Activated CD4-positive, alpha-beta T cell treated with anti-CD3 and anti-CD28 coated beads, Interleukin-2, amount 10 ng/mL, durations not matched to agents 24 days and 14 days (primary cell): ENCODE results near the gene DLGAP5. TPM values are rescaled to one million over a fixed set of nuclear protein-coding genes. Genes with fewer than 3 reads are reported as not detected.

ENCODE experiments used
- DNase-seq: peaks from one replicate; pipeline ENCODE4 v3.0.0; 2022
- H3K27ac Mint-ChIP-seq: one replicate; pipeline ENCODE4 v1.8.0; 2022; ENCODE audit warnings: mild to moderate bottlenecking, mixed read lengths
- H3K27me3 Mint-ChIP-seq: one replicate; pipeline ENCODE4 v1.8.0; 2022; ENCODE audit warnings: mixed read lengths
- H3K36me3 Mint-ChIP-seq: one replicate; pipeline ENCODE4 v1.8.0; 2022; ENCODE audit warnings: low read depth, mild to moderate bottlenecking, mixed read lengths
- H3K4me1 Mint-ChIP-seq: one replicate; pipeline ENCODE4 v1.8.0; 2021; ENCODE audit warnings: mixed read lengths
- H3K4me3 Mint-ChIP-seq: one replicate; pipeline ENCODE4 v1.8.0; 2022; ENCODE audit warnings: mild to moderate bottlenecking, moderate library complexity, mixed read lengths
- H3K9me3 Mint-ChIP-seq: one replicate; pipeline ENCODE4 v1.8.0; 2021; ENCODE audit warnings: mixed read lengths
- intact Hi-C: fragments of 100-400 bp; cut with micrococcal nuclease; formaldehyde crosslinking; loops from one replicate; pipeline ENCODE4 v1.15.1; 2023
- total RNA-seq: library from RNA; stranded (reverse); gene quantifications from 2 replicates; pipeline ENCODE4 v1.2.3, GENCODE V29; 2022

DLGAP5 gene
- total RNA-seq, 1 donor from 2014 or later = 28.7 TPM

DNA sequence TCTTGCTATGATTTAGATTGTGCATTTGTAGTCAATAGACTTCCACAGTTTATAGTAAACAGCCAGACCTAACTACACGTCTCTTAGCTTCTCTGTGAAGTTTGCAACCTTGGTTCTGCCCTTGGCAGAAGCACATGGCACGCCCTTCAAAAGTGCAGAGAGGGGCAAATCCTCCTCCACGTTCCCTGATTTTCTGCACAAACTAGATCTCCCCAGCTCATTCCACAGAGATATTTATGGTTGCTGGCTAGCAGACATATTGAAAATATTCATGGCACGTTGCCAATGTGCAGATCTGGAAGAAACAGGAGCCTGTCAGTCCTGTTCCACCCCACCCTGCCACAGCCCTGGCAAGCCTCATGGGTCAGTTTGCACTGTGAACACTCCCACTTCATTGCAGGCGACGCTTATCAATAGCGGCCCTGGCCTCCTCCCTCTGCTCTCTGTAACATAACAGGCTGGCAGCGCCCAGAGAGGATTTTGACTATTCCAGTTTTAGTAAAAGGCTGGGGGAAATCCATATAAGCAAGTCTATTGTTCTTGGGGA, 68.9 kb downstream of the DLGAP5 start:
- DNase-seq = no peak
- H3K27ac Mint-ChIP-seq = no peak overlapping the region
- peaks cover 18% of the 10 kb centered on the region for H3K4me1 Mint-ChIP-seq
- intact Hi-C loops = no loop called here
- H3K27me3 Mint-ChIP-seq = peaks cover 30% of the 10 kb centered on the region
- H3K9me3 Mint-ChIP-seq = no peaks in the 10 kb centered on the region
- H3K4me3 Mint-ChIP-seq = no peak overlapping the region
- H3K36me3 Mint-ChIP-seq = no peaks in the 10 kb centered on the region

DNA sequence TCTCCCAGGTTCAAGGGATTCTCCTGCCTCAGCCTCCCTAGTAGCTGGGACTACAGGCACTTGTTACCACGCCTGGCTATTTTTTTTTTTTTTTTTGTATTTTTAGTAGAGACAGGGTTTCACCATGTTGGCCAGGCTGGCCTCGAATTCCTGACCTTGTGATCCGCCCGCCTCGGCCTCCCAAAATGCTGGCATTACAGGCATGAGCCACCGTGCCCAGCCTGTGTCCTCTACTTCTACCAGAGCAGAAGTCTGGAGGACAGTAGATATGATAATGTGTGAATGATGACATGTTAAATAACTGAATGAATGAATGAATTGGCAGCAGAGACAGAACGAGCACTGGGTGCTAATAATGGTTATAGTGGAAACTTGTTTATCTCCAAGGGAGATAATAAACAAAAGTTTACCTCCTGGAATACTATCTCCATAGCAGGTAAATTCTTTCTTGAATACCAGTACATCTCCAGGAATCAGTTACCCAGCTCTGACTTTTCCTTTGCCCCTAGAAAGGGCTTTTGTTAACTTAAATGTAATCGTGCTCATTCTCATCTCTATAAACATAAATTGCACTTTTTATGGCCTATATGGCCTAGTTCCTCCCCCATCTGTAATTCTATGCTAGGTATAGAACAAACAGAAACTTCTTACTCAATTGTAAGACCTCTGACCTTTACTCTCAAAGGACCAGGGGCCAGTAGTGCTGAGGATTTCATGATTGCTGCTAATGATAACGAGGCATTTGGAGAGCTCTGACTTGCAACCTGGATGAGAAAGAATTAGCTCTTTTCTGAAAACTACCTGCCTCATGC, 69.6 kb downstream of the DLGAP5 start:
- DNase-seq = no peak
- Mint-ChIP-seq H3K27ac (no peak overlapping the region), H3K27me3 (peaks cover 24% of the 10 kb centered on the region), H3K9me3 (no peaks in the 10 kb centered on the region), H3K36me3 (no peaks in the 10 kb centered on the region), H3K4me1 (peaks cover 16% of the 10 kb centered on the region), H3K4me3 (no peak overlapping the region)
- intact Hi-C loops = no loop called here

DNA sequence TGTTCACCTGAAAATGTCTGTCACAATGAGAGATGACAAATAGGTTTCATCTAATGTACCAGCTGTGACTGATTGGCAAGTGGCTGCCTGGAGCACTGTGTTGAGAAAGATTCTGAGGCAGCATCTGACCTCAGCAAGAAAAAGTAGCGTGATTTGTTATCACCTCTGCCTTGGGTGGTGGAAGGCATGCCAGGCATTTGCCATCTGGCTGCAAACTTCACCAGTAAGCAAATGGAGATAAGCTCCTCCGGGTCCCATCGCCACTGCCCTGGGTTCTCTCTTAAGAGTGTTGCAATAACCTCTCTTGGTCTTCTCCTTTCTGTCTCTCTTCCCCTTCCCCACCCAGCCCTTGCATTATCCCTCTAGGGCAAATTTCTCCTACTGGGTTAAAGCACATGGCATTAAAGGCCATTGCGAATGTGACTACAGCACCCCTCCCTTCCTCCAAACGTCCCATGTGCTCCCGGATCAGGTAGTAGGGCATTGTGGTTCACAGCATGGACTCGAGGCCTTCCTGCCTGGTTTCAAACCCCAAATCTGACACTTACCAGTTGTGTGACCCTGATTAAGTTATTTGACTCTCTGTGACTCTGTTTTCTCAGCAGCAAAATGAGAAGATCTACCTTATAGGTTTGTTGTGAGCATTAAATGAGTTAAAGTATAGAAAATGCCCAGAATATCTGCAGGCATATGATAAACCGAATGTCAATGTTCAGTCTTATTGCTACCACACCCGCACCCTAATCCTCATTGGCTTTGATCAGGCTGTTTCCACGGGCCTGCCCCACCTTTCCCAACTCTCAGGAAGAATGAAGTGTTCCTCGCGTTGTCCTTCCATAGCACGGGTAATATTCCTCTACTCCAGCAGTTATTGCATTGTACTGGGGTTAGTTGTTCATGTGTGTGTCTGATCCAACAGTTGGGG, 70.6 kb downstream of the DLGAP5 start:
- H3K36me3 Mint-ChIP-seq = no peaks in the 10 kb centered on the region
- H3K27ac Mint-ChIP-seq = no peak overlapping the region
- H3K4me3 Mint-ChIP-seq = no peak overlapping the region
- DNase-seq = no peak
- peaks cover 24% of the 10 kb centered on the region for H3K27me3 Mint-ChIP-seq
- H3K9me3 Mint-ChIP-seq = no peaks in the 10 kb centered on the region
- intact Hi-C loops = no loop called here
- H3K4me1 Mint-ChIP-seq = peaks cover 15% of the 10 kb centered on the region

DNA sequence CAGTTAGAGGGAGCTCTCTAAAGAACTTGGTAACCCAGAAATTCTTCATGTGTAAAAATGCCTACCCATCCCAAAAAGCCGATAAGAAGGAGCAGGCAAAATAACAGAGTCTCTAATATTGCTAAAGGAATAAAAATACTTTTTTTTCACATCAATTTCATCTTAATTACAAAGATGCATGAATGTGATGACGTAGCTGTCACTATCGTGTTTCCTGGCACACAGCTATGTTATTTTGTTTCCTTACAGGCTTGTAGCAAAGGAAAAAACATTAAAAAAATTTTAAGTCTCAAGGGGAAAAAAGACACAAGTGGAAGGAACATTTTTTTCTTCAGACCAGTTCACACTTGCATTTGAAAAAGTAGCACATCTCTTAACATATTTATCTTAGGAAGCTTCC, 72.6 kb downstream of the DLGAP5 start:
- peaks cover 20% of the 10 kb centered on the region for H3K27me3 Mint-ChIP-seq
- H3K4me3 Mint-ChIP-seq = no peak overlapping the region
- H3K4me1 Mint-ChIP-seq = peaks cover 4% of the 10 kb centered on the region
- H3K36me3 Mint-ChIP-seq = no peaks in the 10 kb centered on the region
- no peak overlapping the region for H3K27ac Mint-ChIP-seq
- intact Hi-C loops = no loop called here
- no peak for DNase-seq
- H3K9me3 Mint-ChIP-seq = no peaks in the 10 kb centered on the region

DNA sequence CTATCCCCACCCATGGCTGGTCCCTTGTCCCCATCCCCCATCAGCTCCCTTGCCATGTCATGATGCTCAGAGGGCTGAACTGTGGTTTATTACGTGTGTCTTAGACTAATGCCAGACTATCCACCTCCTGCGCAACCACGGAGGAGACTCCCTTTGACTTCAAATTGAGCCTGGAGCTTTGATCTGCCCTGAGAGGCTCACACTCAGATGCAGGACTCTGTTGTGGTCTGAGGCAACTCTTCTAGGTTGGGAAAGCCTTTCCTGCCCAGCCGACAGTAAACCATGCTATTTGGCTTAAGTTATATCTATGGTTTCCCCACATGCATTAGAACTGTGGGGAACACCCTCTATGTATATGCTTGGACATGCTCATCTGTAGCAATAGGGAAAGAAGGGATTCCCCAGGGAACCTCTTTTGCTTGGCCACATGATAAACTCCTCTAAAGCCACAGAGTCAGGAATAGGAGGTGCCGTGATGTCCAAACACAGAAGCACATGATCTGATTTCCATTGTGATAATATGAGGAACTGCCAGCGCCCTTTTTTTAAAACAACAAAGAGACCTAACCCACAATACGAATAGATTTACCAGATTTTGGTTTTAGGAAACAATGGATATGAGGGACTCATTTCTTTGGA, 73.5 kb downstream of the DLGAP5 start:
- Mint-ChIP-seq H3K4me3 (no peak overlapping the region), H3K27ac (no peak overlapping the region), H3K27me3 (peaks cover 23% of the 10 kb centered on the region), H3K4me1 (peaks cover 6% of the 10 kb centered on the region), H3K9me3 (no peaks in the 10 kb centered on the region), H3K36me3 (no peaks in the 10 kb centered on the region)
- intact Hi-C loops = no loop called here
- no peak for DNase-seq

DNA sequence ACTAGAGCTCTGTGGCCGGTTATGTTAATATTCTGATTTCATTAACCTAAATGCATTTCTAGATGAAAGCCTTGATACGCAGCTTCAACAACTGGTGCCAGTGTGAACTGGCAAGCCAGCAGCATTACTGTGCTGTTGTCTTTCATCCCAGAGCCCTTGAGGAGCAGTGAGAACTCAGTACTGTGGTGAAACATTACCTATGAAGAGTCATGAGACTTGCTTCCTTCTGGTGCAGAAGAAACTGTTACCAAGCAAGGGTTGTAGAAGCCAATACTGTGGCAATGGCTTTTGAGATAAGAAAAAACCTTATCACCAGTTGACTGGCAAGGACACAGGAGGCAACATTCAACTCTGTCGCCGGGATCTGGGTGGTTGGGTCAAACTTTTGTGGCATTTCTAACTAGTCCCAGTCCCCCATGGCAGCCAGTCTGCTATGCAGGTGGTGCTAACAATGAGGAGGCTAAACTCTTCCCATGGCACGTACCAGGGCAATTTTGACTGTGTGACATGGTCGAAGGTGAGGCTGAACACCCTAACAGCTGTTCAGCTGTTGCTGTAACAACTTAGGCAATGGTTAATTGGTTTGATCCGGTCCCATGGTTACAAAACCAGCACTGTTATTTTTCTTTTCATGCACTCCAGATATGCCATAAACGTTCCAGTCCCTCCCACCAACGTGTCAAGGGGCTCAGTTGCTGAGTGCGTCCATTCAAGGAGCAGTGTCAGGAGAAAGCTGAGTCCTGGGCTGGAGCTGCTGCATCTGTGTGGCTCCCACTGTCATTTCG, 74.9 kb downstream of the DLGAP5 start:
- H3K4me1 Mint-ChIP-seq = peaks cover 6% of the 10 kb centered on the region
- no peaks in the 10 kb centered on the region for H3K36me3 Mint-ChIP-seq
- no peak overlapping the region for H3K4me3 Mint-ChIP-seq
- DNase-seq = no peak
- H3K27ac Mint-ChIP-seq = no peak overlapping the region
- peaks cover 18% of the 10 kb centered on the region for H3K27me3 Mint-ChIP-seq
- intact Hi-C loops = no loop called here
- no peaks in the 10 kb centered on the region for H3K9me3 Mint-ChIP-seq

DNA sequence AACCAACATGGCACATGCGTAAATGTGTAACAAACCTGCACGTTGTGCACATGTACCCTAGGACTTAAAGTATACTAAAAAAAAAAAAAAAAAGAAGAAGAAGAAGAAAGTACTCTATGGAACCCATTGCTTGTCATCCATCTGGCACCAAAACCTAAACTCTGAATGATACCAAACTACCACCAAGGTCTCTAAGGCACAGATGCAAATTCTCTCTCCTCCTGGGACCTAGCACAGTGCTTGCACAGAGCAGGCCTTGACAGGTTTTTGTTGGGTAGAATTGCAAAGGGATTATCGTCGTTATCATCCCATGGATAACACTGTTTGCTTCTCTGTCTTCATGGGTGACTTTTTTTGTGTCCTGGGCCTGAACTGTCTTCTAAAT, 75.5 kb downstream of the DLGAP5 start:
- H3K9me3 Mint-ChIP-seq = no peaks in the 10 kb centered on the region
- intact Hi-C loops = no loop called here
- H3K4me1 Mint-ChIP-seq = peaks cover 6% of the 10 kb centered on the region
- no peaks in the 10 kb centered on the region for H3K36me3 Mint-ChIP-seq
- DNase-seq = no peak
- peaks cover 18% of the 10 kb centered on the region for H3K27me3 Mint-ChIP-seq
- no peak overlapping the region for H3K27ac Mint-ChIP-seq
- H3K4me3 Mint-ChIP-seq = no peak overlapping the region

DNA sequence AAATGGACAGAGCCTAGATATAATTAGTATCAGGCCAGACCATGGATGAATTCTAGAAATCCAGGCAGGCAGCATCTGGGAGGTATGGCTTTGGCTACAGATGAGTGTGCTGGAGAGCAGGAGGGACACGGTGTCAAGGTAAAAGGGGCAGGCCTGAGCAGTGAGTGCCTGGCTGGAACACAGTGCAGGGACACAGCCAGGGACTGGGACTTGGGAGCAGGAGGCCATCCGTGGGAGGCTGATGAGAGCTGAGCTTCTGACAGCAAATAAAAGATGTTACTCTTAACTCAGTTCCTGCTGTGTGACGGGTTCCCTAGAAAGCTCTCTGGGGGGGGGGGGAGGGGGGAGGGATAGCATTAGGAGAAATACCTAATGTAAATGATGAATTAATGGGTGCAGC, 75.9 kb downstream of the DLGAP5 start:
- H3K9me3 Mint-ChIP-seq = no peaks in the 10 kb centered on the region
- DNase-seq = no peak
- H3K36me3 Mint-ChIP-seq = no peaks in the 10 kb centered on the region
- H3K4me3 Mint-ChIP-seq = no peak overlapping the region
- intact Hi-C loops = no loop called here
- H3K4me1 Mint-ChIP-seq = peaks cover 6% of the 10 kb centered on the region
- H3K27me3 Mint-ChIP-seq = peaks cover 18% of the 10 kb centered on the region
- no peak overlapping the region for H3K27ac Mint-ChIP-seq

DNA sequence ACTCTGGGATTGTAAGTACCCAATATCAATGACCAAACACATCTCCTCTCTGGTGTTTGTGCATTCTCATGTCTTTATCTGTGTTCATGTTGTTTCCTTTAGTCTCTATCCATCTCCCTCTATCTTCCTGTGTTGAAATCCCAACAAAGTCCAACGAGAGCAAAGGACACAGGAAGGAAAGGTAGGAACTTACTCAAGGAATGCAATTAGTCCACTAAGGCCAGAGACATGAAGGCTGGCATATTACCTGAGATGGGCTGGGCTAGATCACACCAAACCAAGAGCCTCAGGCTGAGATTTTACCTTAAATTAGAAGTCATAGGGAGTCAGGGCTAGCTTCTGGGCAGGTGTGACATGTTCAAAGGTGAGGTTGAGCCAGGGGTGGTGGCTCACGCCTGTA, 76.7 kb downstream of the DLGAP5 start:
- Mint-ChIP-seq H3K4me3 (no peak overlapping the region), H3K9me3 (no peaks in the 10 kb centered on the region), H3K27me3 (peaks cover 12% of the 10 kb centered on the region), H3K36me3 (no peaks in the 10 kb centered on the region), H3K27ac (no peak overlapping the region), H3K4me1 (peaks cover 6% of the 10 kb centered on the region)
- no peak for DNase-seq
- intact Hi-C loops = no loop called here

DNA sequence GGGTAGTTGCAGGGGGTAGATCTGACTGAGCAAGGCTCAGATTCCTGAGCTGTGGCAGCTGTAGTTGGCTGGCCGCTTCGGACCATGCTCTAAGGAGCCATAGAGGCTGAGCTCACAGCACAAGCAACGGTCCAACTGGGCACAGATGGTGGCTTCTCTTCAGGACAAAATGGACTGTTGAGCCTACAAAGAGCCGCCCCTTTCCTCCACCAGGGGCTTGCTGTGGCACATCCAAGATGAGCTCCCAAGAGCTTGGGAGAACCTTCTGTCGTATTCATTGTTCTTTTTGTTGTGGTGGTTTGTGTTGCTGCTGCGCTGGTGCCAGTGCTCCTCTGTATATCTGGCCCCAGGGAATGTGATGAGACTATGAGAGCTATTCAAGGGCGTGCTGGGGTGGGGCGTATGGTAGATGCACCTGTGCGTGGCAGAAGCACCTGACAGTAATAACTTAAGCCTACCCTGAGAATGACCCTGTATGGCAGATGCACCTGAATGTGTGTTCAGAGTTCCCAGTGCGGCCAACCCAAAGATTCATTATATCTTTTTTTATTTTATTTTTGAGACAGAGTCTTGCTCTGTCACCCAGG, 80.2 kb downstream of the DLGAP5 start:
- H3K36me3 Mint-ChIP-seq = no peaks in the 10 kb centered on the region
- peaks cover 15% of the 10 kb centered on the region for H3K4me1 Mint-ChIP-seq
- no peak overlapping the region for H3K27ac Mint-ChIP-seq
- no peak for DNase-seq
- intact Hi-C loops = no loop called here
- H3K27me3 Mint-ChIP-seq = peaks cover 4% of the 10 kb centered on the region
- no peak overlapping the region for H3K4me3 Mint-ChIP-seq
- H3K9me3 Mint-ChIP-seq = no peaks in the 10 kb centered on the region

DNA sequence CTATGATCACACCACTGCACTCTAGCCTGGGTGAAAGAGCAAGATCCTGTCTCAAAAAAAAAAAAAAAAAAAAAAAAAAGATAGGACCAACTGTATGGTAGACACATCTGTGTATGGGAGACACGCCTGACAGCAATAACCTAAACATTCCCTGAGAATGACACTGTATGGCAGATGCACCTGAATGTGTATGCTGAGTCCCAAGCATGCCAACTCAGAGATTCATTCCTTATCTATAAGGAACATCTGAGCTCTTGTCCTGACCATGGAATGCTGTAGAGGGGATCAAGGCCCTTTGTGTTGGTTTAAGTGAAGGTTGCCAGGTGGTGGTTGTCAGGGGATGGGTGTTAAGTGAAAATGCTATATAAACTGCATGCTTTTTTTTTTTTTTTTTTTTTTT, 81.5 kb downstream of the DLGAP5 start:
- intact Hi-C loops = loop anchor here (10.0 kb wide), 3 partner anchors 165 to 325 kb away; partner anchors contain the start of gene FBXO34
- DNase-seq = no peak
- no peak overlapping the region for H3K4me3 Mint-ChIP-seq
- H3K9me3 Mint-ChIP-seq = peaks cover 4% of the 10 kb centered on the region
- H3K27ac Mint-ChIP-seq = no peak overlapping the region
- H3K4me1 Mint-ChIP-seq = peaks cover 15% of the 10 kb centered on the region
- peaks cover 3% of the 10 kb centered on the region for H3K36me3 Mint-ChIP-seq
- peaks cover 3% of the 10 kb centered on the region for H3K27me3 Mint-ChIP-seq

DNA sequence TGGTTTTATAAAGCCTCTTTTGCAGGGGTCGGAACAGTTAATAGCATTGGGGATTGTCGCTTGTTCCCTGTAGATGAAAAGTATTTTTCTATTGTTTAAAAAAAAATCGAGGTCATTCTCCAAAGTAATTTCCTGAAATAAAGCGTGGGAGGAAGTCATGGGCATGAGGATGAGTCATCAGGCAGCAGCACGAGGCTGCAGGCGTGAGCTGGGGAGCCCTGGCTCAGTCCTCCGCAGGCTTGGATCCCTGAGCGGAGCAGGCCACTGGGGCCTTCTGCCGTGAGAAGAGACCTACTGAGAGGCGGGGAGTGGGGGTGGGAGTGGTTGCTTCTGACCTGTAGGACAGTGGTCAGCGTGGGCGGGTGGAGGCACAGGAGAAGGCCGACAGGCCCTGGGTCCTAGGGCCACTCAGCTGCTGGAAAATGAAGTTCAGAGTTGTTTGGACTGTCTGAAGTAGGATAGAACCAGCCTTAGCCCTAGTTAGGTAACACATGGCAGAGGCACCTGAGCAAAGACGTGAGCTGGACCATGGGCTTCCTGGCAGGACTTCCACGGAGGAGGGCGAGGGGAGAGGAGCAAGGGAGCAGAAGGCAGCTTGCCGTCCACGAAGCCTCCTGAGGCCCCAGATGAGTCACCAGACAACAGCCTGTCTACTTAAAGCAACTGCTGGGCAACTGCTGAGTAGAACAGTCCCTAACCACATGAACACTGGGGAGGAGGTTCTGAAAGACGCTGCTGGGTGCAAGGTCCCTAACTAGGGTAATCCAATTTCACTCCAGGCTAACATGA, 83.4 kb downstream of the DLGAP5 start:
- H3K36me3 Mint-ChIP-seq = peaks cover 12% of the 10 kb centered on the region
- intact Hi-C loops = loop anchor here (10.0 kb wide), 3 partner anchors 167 to 327 kb away; partner anchors contain the start of gene FBXO34
- peak overlapping the region; percentile 8 for H3K4me3 Mint-ChIP-seq
- H3K27ac Mint-ChIP-seq = peak overlapping the region; percentile 84
- H3K9me3 Mint-ChIP-seq = peaks cover 12% of the 10 kb centered on the region
- H3K27me3 Mint-ChIP-seq = no peaks in the 10 kb centered on the region
- DNase-seq = peak; percentile 67
- H3K4me1 Mint-ChIP-seq = peaks cover 28% of the 10 kb centered on the region
